Measurements from ENCODE around the gene SLC6A18. TPM values are rescaled to one million over a fixed set of nuclear protein-coding genes. Genes with fewer than 3 reads are reported as not detected.

The SLC6A18 gene
- total RNA-seq, 1 donor from 2014 or later, result not detected

GRCh38 chr5:1278216-1278615, 53.0 kb downstream of the SLC6A18 start:
- no peak for TF ChIP-seq CTCF (IDR thresholded peaks at IDR 0.05; ENCODE audit: insufficient read depth, low read length, poor library complexity, severe bottlenecking)
- no peak overlapping the region for H3K4me3 ChIP-seq (ENCODE audit: low read depth, low read length)
- H3K36me3 ChIP-seq (ENCODE audit: control insufficient read depth, insufficient read depth, low read length), result no peaks in the 10 kb centered on the region
- no peak for DNase-seq (ENCODE audit: low read depth)
- no peaks in the 10 kb centered on the region for H3K27me3 ChIP-seq (ENCODE audit: control insufficient read depth, insufficient read depth, low read length)

GRCh38 chr5:1278656-1279442, 53.7 kb downstream of the SLC6A18 start:
- Histone ChIP-seq H3K27me3 (ENCODE audit: control insufficient read depth, insufficient read depth, low read length) (no peaks in the 10 kb centered on the region), H3K36me3 (ENCODE audit: control insufficient read depth, insufficient read depth, low read length) (no peaks in the 10 kb centered on the region), H3K4me3 (ENCODE audit: low read depth, low read length) (no peak overlapping the region)
- DNase-seq (ENCODE audit: low read depth), result no peak
- TF ChIP-seq CTCF (IDR thresholded peaks at IDR 0.05; ENCODE audit: insufficient read depth, low read length, poor library complexity, severe bottlenecking), result no peak

GRCh38 chr5:1279443-1280151, 54.4 kb downstream of the SLC6A18 start:
- no peak for TF ChIP-seq CTCF (IDR thresholded peaks at IDR 0.05; ENCODE audit: insufficient read depth, low read length, poor library complexity, severe bottlenecking)
- DNase-seq (ENCODE audit: low read depth), result no peak
- H3K36me3 ChIP-seq (ENCODE audit: control insufficient read depth, insufficient read depth, low read length), result no peaks in the 10 kb centered on the region
- H3K4me3 ChIP-seq (ENCODE audit: low read depth, low read length), result no peak overlapping the region
- H3K27me3 ChIP-seq (ENCODE audit: control insufficient read depth, insufficient read depth, low read length), result no peaks in the 10 kb centered on the region

- TF ChIP-seq CTCF (IDR thresholded peaks at IDR 0.05; ENCODE audit: insufficient read depth, low read length, poor library complexity, severe bottlenecking), result no peak
- Histone ChIP-seq H3K4me3 (ENCODE audit: low read depth, low read length) (no peak overlapping the region), H3K36me3 (ENCODE audit: control insufficient read depth, insufficient read depth, low read length) (no peaks in the 10 kb centered on the region), H3K27me3 (ENCODE audit: control insufficient read depth, insufficient read depth, low read length) (no peaks in the 10 kb centered on the region)
- DNase-seq (ENCODE audit: low read depth), result no peak
Measured at GRCh38 chr5:1280177-1281037, 55.2 kb downstream of the SLC6A18 start.

GRCh38 chr5:1281038-1281882, 56.1 kb downstream of the SLC6A18 start:
- H3K27me3 ChIP-seq (ENCODE audit: control insufficient read depth, insufficient read depth, low read length), result no peaks in the 10 kb centered on the region
- H3K4me3 ChIP-seq (ENCODE audit: low read depth, low read length), result no peak overlapping the region
- DNase-seq (ENCODE audit: low read depth), result no peak
- TF ChIP-seq CTCF (IDR thresholded peaks at IDR 0.05; ENCODE audit: insufficient read depth, low read length, poor library complexity, severe bottlenecking), result no peak
- H3K36me3 ChIP-seq (ENCODE audit: control insufficient read depth, insufficient read depth, low read length), result no peaks in the 10 kb centered on the region

Data from kidney epithelial cell (primary cell).